GM20431 (cell line): ENCODE data around the gene CENPM.

Experiments used
- in situ Hi-C: fragments of 300-500 bp; cut with MseI, MboI; formaldehyde crosslinking; loops from one replicate; pipeline ENCODE4 v1.15.0; 2020; ENCODE audit warnings: low sequenced_read_pairs; ENCODE audit not compliant: unreplicated experiment

Gene CENPM

GRCh38 chr22:41946629-41947423 lies at the start of gene CENPM:
Gene CENPM, minus strand, starts transcription at chr22:41947152. Its CDS starts 76 bp downstream, at chr22:41947076.
- in situ Hi-C loops = no loop called here

GRCh38 chr22:41995211-41995610 lies 48.3 kb upstream of the CENPM start:
- in situ Hi-C loops = no loop called here

GRCh38 chr22:41992496-41992895 lies 45.5 kb upstream of the CENPM start:
- in situ Hi-C loops = no loop called here

GRCh38 chr22:41991111-41991510 lies 44.2 kb upstream of the CENPM start:
- in situ Hi-C loops = no loop called here

- in situ Hi-C loops = no loop called here
Measured at GRCh38 chr22:41989246-41989645, 42.3 kb upstream of the CENPM start.

- in situ Hi-C loops = no loop called here
Measured at GRCh38 chr22:41987276-41987675, 40.3 kb upstream of the CENPM start.

GRCh38 chr22:41983513-41984405 lies 36.8 kb upstream of the CENPM start:
- in situ Hi-C loops = no loop called here

- in situ Hi-C loops = no loop called here
Measured at GRCh38 chr22:41982865-41983264, 35.9 kb upstream of the CENPM start.

- in situ Hi-C loops = no loop called here
Measured at GRCh38 chr22:41979423-41980250, 32.7 kb upstream of the CENPM start.

GRCh38 chr22:41978732-41979131 lies 31.8 kb upstream of the CENPM start:
- in situ Hi-C loops = no loop called here

- in situ Hi-C loops = no loop called here
Measured at GRCh38 chr22:41976961-41977566, 30.1 kb upstream of the CENPM start.

GRCh38 chr22:41976070-41976901 lies 29.3 kb upstream of the CENPM start:
- in situ Hi-C loops = no loop called here

- in situ Hi-C loops = no loop called here
Measured at GRCh38 chr22:41975299-41976069, 28.5 kb upstream of the CENPM start.

- in situ Hi-C loops = loop anchor here (25.0 kb wide), 1 partner anchor 463 kb away; the partner anchor contains the start of gene NFAM1
Measured at GRCh38 chr22:41974691-41975290, 27.8 kb upstream of the CENPM start.

- in situ Hi-C loops = loop anchor here (25.0 kb wide), 1 partner anchor 466 kb away; the partner anchor contains the start of gene NFAM1
Measured at GRCh38 chr22:41971431-41971830, 24.5 kb upstream of the CENPM start.

- in situ Hi-C loops = loop anchor here (25.0 kb wide), 1 partner anchor 467 kb away; the partner anchor contains the start of gene NFAM1
Measured at GRCh38 chr22:41970601-41971000, 23.6 kb upstream of the CENPM start.

GRCh38 chr22:41969110-41969646 lies 22.2 kb upstream of the CENPM start, which contains the start of gene SEPTIN3:
Gene SEPTIN3, plus strand, starts transcription at chr22:41969443. Its CDS starts 2,050 bp downstream, at chr22:41971493.
- in situ Hi-C loops = loop anchor here (25.0 kb wide), 1 partner anchor 468 kb away; the partner anchor contains the start of gene NFAM1
